HG02885 (cell line): ENCODE results near the gene ZNF616.

Experiments
- ATAC-seq: cut with Tn5 transposase; IDR thresholded peaks from one replicate; pipeline ENCODE4 v1.9.1; 2021; ENCODE audit warnings: mild to moderate bottlenecking; ENCODE audit not compliant: unreplicated experiment, poor library complexity

Gene ZNF616

GRCh38 chr19:52139252-52140031 lies at the start of gene ZNF616:
Gene ZNF616 (minus strand): TSS chr19:52139938. CDS start chr19:52130512, 9,426 bp downstream.
- ATAC-seq = peak; percentile 65

GRCh38 chr19:52188822-52189734 lies 49.3 kb upstream of the ZNF616 start:
- ATAC-seq = peak; percentile 10

- no peak for ATAC-seq
Observed at GRCh38 chr19:52187407-52187806, 47.7 kb upstream of the ZNF616 start.

- ATAC-seq = no peak
Observed at GRCh38 chr19:52176574-52176973, 36.8 kb upstream of the ZNF616 start.

GRCh38 chr19:52172347-52172746 lies 32.6 kb upstream of the ZNF616 start:
- no peak for ATAC-seq

GRCh38 chr19:52171321-52172169 lies 31.8 kb upstream of the ZNF616 start, which contains the start of gene ZNF836:
Gene ZNF836 (minus strand): TSS chr19:52171621. CDS start chr19:52168072, 3,549 bp downstream.
- peak; percentile 78 for ATAC-seq

- ATAC-seq = peak; percentile 26
Observed at GRCh38 chr19:52170863-52171320, 31.2 kb upstream of the ZNF616 start.

GRCh38 chr19:52170304-52170703 lies 30.6 kb upstream of the ZNF616 start:
- ATAC-seq = no peak

- no peak for ATAC-seq
Observed at GRCh38 chr19:52155596-52156359, 16.0 kb upstream of the ZNF616 start.

- no peak for ATAC-seq
Observed at GRCh38 chr19:52148256-52148655, 8.5 kb upstream of the ZNF616 start.

GRCh38 chr19:52142001-52142595 lies 2.4 kb upstream of the ZNF616 start:
- ATAC-seq = no peak

GRCh38 chr19:52141203-52141602 lies 1.5 kb upstream of the ZNF616 start:
- ATAC-seq = no peak

GRCh38 chr19:52140032-52140710 lies 433 bp upstream of the ZNF616 start:
- ATAC-seq = peak; percentile 97

GRCh38 chr19:52138983-52139251 lies 821 bp downstream of the ZNF616 start:
- ATAC-seq = no peak

- ATAC-seq = no peak
Observed at GRCh38 chr19:52138278-52138982, 1.3 kb downstream of the ZNF616 start.

GRCh38 chr19:52120286-52120685 lies 19.5 kb downstream of the ZNF616 start:
- no peak for ATAC-seq

GRCh38 chr19:52115526-52116053 lies 24.1 kb downstream of the ZNF616 start:
- ATAC-seq = no peak

- ATAC-seq = no peak
Observed at GRCh38 chr19:52114691-52115090, 25.0 kb downstream of the ZNF616 start.
